ENCODE results near the gene TNPO1.
"Not testable (repeated sequence)": the region's sequence is repeated elsewhere in the genome, so short reads cannot be mapped to it uniquely, and the experiment has no call there.

TNPO1 gene

GRCh38 chr5:72921886-72922285 is 105.4 kb downstream of the TNPO1 start:
- FAIRE-seq, result no peak

GRCh38 chr5:72922422-72922821 is 106.0 kb downstream of the TNPO1 start:
- no peak for DNase-seq (ENCODE audit: insufficient read length, low spot score)
- no peak for FAIRE-seq

More at GRCh38 chr5:72921886-72922285, 105.4 kb downstream of the TNPO1 start:
- no peak for DNase-seq (ENCODE audit: insufficient read length, low spot score)

GRCh38 chr5:72925336-72926010 is 109.0 kb downstream of the TNPO1 start:
- FAIRE-seq (no peak), DNase-seq (ENCODE audit: insufficient read length, low spot score) (no peak)

- DNase-seq (ENCODE audit: insufficient read length, low spot score); FAIRE-seq: not testable (repeated sequence)
These were observed 116.2 kb downstream of the TNPO1 start for GRCh38 chr5:72932686-72933085.

- not testable (repeated sequence) for DNase-seq (ENCODE audit: insufficient read length, low spot score); FAIRE-seq
These were observed 118.7 kb downstream of the TNPO1 start for GRCh38 chr5:72934953-72935725.

GRCh38 chr5:72936893-72937292 is 120.4 kb downstream of the TNPO1 start:
- no peak for DNase-seq (ENCODE audit: insufficient read length, low spot score)
- no peak for FAIRE-seq

- no peak for FAIRE-seq
These were observed 121.1 kb downstream of the TNPO1 start for GRCh38 chr5:72937517-72938061.

GRCh38 chr5:72938206-72938605 is 121.7 kb downstream of the TNPO1 start:
- no peak for FAIRE-seq
- DNase-seq (ENCODE audit: insufficient read length, low spot score), result no peak

More at GRCh38 chr5:72937517-72938061, 121.1 kb downstream of the TNPO1 start:
- DNase-seq (ENCODE audit: insufficient read length, low spot score), result no peak

- FAIRE-seq, result no peak
- no peak for DNase-seq (ENCODE audit: insufficient read length, low spot score)
These were observed 123.6 kb downstream of the TNPO1 start for GRCh38 chr5:72940082-72940481.

- no peak for FAIRE-seq
These were observed 126.8 kb downstream of the TNPO1 start for GRCh38 chr5:72943307-72943706.

GRCh38 chr5:72947498-72947897 is 131.0 kb downstream of the TNPO1 start:
- no peak for FAIRE-seq

More at GRCh38 chr5:72943307-72943706, 126.8 kb downstream of the TNPO1 start:
- no peak for DNase-seq (ENCODE audit: insufficient read length, low spot score)

GRCh38 chr5:72949481-72949880 is 133.0 kb downstream of the TNPO1 start:
- FAIRE-seq (no peak), DNase-seq (ENCODE audit: insufficient read length, low spot score) (no peak)

More at GRCh38 chr5:72947498-72947897, 131.0 kb downstream of the TNPO1 start:
- no peak for DNase-seq (ENCODE audit: insufficient read length, low spot score)

GRCh38 chr5:72951671-72952468 is 135.4 kb downstream of the TNPO1 start:
- DNase-seq (ENCODE audit: insufficient read length, low spot score), result peak; percentile 36
- no peak for FAIRE-seq

GRCh38 chr5:72954389-72954788 is 137.9 kb downstream of the TNPO1 start:
- no peak for DNase-seq (ENCODE audit: insufficient read length, low spot score)
- no peak for FAIRE-seq

- DNase-seq (ENCODE audit: insufficient read length, low spot score), result peak; percentile 28
- no peak for FAIRE-seq
These were observed 138.8 kb downstream of the TNPO1 start for GRCh38 chr5:72955143-72955767.

- FAIRE-seq, result peak; percentile 95
- peak; percentile 97 for DNase-seq (ENCODE audit: insufficient read length, low spot score)
These were observed 139.4 kb downstream of the TNPO1 start, which contains the start of gene FCHO2 for GRCh38 chr5:72955768-72956323. FCHO2 (plus strand) TSS chr5:72956041; CDS start chr5:72956097, 56 bp downstream.

- DNase-seq (ENCODE audit: insufficient read length, low spot score), result peak; percentile 37
- no peak for FAIRE-seq
These were observed 140.1 kb downstream of the TNPO1 start for GRCh38 chr5:72956324-72957140.

- DNase-seq (ENCODE audit: insufficient read length, low spot score) (no peak), FAIRE-seq (no peak)
These were observed 140.9 kb downstream of the TNPO1 start for GRCh38 chr5:72957337-72957736.

- DNase-seq (ENCODE audit: insufficient read length, low spot score), result no peak
- FAIRE-seq, result no peak
These were observed 142.8 kb downstream of the TNPO1 start for GRCh38 chr5:72959257-72959656.
